HEK293 (cell line): ENCODE measurements around the gene SH3BP5.

Experiments
- BCL11B ChIP-seq: fragments of 450-650 bp; formaldehyde crosslinking; IDR thresholded peaks from 2 replicates; pipeline ENCODE4 v1.5.1; 2016; ENCODE audit warnings: low read depth, missing biosample characterization, missing genetic modification characterization
- FEZF1 ChIP-seq: fragments of 450-650 bp; formaldehyde crosslinking; IDR thresholded peaks from 2 replicates; pipeline ENCODE4 v1.5.1; 2016; ENCODE audit warnings: missing biosample characterization, missing genetic modification characterization
- HOXA7 ChIP-seq: sonication (generic); formaldehyde crosslinking; IDR thresholded peaks from 2 replicates; pipeline ENCODE4 v1.8.1; 2022; ENCODE audit warnings: missing genetic modification reagents, borderline replicate concordance
- INSM2 ChIP-seq: fragments of 450-650 bp; formaldehyde crosslinking; IDR thresholded peaks from 2 replicates; pipeline ENCODE4 v1.5.1; 2016; ENCODE audit warnings: missing biosample characterization, missing genetic modification characterization
- KLF1 ChIP-seq: fragments of 450-650 bp; formaldehyde crosslinking; IDR thresholded peaks from 2 replicates; pipeline ENCODE4 v1.5.1; 2016; ENCODE audit warnings: missing biosample characterization, missing genetic modification characterization
- KLF16 ChIP-seq: fragments of 450-650 bp; formaldehyde crosslinking; IDR thresholded peaks from 2 replicates; pipeline ENCODE4 v1.5.1; 2017; ENCODE audit warnings: missing biosample characterization, missing genetic modification characterization
- RBAK ChIP-seq: fragments of 450-650 bp; formaldehyde crosslinking; IDR thresholded peaks from 2 replicates; pipeline ENCODE4 v1.5.1; 2016; ENCODE audit warnings: missing biosample characterization, missing genetic modification characterization
- SP7 ChIP-seq: fragments of 450-650 bp; formaldehyde crosslinking; IDR thresholded peaks from 2 replicates; pipeline ENCODE4 v1.5.1; 2016; ENCODE audit warnings: missing biosample characterization, missing genetic modification characterization
- ZBTB10 ChIP-seq: fragments of 450-650 bp; formaldehyde crosslinking; IDR thresholded peaks from 2 replicates; pipeline ENCODE4 v1.5.1; 2016; ENCODE audit warnings: missing biosample characterization, missing genetic modification characterization
- ZNF121 ChIP-seq: fragments of 450-650 bp; formaldehyde crosslinking; IDR thresholded peaks from 2 replicates; pipeline ENCODE4 v1.5.1; 2016; ENCODE audit warnings: missing biosample characterization, missing genetic modification characterization
- ZNF133 ChIP-seq: fragments of 450-650 bp; formaldehyde crosslinking; IDR thresholded peaks from 2 replicates; pipeline ENCODE4 v1.5.1; 2016; ENCODE audit warnings: missing biosample characterization, missing genetic modification characterization
- ZNF169 ChIP-seq: fragments of 450-650 bp; formaldehyde crosslinking; IDR thresholded peaks from 2 replicates; pipeline ENCODE4 v1.5.1; 2016; ENCODE audit warnings: missing biosample characterization, missing genetic modification characterization
- ZNF211 ChIP-seq: fragments of 450-650 bp; formaldehyde crosslinking; IDR thresholded peaks from 2 replicates; pipeline ENCODE4 v1.5.1; 2016; ENCODE audit warnings: low read depth, missing biosample characterization, missing genetic modification characterization
- ZNF26 ChIP-seq: fragments of 450-650 bp; formaldehyde crosslinking; IDR thresholded peaks from 2 replicates; pipeline ENCODE4 v1.5.1; 2016; ENCODE audit warnings: missing biosample characterization, missing genetic modification characterization
- ZNF274 ChIP-seq, 2 experiments: fragments of 200-500 bp in 1 of 2; fragments of 450-650 bp in 1 of 2; sonication (Bioruptor generic) in 1 of 2; formaldehyde crosslinking in 1 of 2; IDR thresholded peaks; 2 replicates each; pipeline versions ENCODE4 v1.5.1 to v1.6.1; 2014 to 2016; ENCODE audit warnings: borderline replicate concordance in 1 of 2, inconsistent platforms in 1 of 2, low read length in 1 of 2, missing biosample characterization in 1 of 2, missing genetic modification characterization in 1 of 2
- ZNF398 ChIP-seq: fragments of 450-650 bp; formaldehyde crosslinking; IDR thresholded peaks from 2 replicates; pipeline ENCODE4 v1.5.1; 2017; ENCODE audit warnings: missing biosample characterization, missing genetic modification characterization
- ZNF488 ChIP-seq: fragments of 450-650 bp; formaldehyde crosslinking; IDR thresholded peaks from 2 replicates; pipeline ENCODE4 v1.5.1; 2016; ENCODE audit warnings: missing biosample characterization, missing genetic modification characterization
- ZNF549 ChIP-seq: fragments of 450-650 bp; IDR thresholded peaks from 2 replicates; pipeline ENCODE4 v1.5.1; 2018; ENCODE audit warnings: missing biosample characterization, missing genetic modification characterization, mild to moderate bottlenecking, inconsistent platforms, moderate library complexity
- ZNF580 ChIP-seq: fragments of 450-650 bp; formaldehyde crosslinking; IDR thresholded peaks from 2 replicates; pipeline ENCODE4 v1.5.1; 2016; ENCODE audit warnings: missing biosample characterization, missing genetic modification characterization
- ZNF645 ChIP-seq: fragments of 450-650 bp; formaldehyde crosslinking; IDR thresholded peaks from 2 replicates; pipeline ENCODE4; 2016; ENCODE audit warnings: missing biosample characterization, missing genetic modification characterization
- ZNF658 ChIP-seq: fragments of 450-650 bp; formaldehyde crosslinking; IDR thresholded peaks from 2 replicates; pipeline ENCODE4; 2016; ENCODE audit warnings: missing biosample characterization, missing genetic modification characterization
- ZNF664 ChIP-seq: fragments of 450-650 bp; formaldehyde crosslinking; IDR thresholded peaks from 2 replicates; pipeline ENCODE4 v1.5.1; 2016; ENCODE audit warnings: missing biosample characterization, missing genetic modification characterization
- ZNF692 ChIP-seq: fragments of 450-650 bp; formaldehyde crosslinking; IDR thresholded peaks from 2 replicates; pipeline ENCODE4 v1.5.1; 2016; ENCODE audit warnings: missing biosample characterization, missing genetic modification characterization
- ZNF768 ChIP-seq: fragments of 450-650 bp; formaldehyde crosslinking; IDR thresholded peaks from 2 replicates; pipeline ENCODE4 v1.5.1; 2018; ENCODE audit warnings: missing biosample characterization, mild to moderate bottlenecking, missing genetic modification characterization
- ZNF792 ChIP-seq: fragments of 450-650 bp; formaldehyde crosslinking; IDR thresholded peaks from 2 replicates; pipeline ENCODE4 v1.5.1; 2016; ENCODE audit warnings: missing biosample characterization, missing genetic modification characterization
- ZNF830 ChIP-seq: fragments of 450-650 bp; IDR thresholded peaks from 2 replicates; pipeline ENCODE4 v1.5.0; 2018; ENCODE audit warnings: missing biosample characterization, missing genetic modification characterization, low read depth, mild to moderate bottlenecking, moderate library complexity
- ZXDB ChIP-seq: fragments of 450-650 bp; formaldehyde crosslinking; IDR thresholded peaks from 2 replicates; pipeline ENCODE4 v1.5.1; 2016; ENCODE audit warnings: missing biosample characterization, missing genetic modification characterization

The SH3BP5 gene

GRCh38 chr3:15206662-15207576 lies 125.5 kb downstream of the SH3BP5 start (continued):
- no peak for TF ChIP-seq INSM2 (tag by site-specific recombination)
- no peak for TF ChIP-seq ZNF658
- no peak for TF ChIP-seq ZNF645 (tag by site-specific recombination)
- TF ChIP-seq ZNF169 (tag by site-specific recombination), result no peak
- TF ChIP-seq ZNF549 (tag by site-specific recombination), result no peak
- no peak for TF ChIP-seq ZNF768
- TF ChIP-seq ZNF830 (tag by site-specific recombination), result no peak
- no peak for TF ChIP-seq KLF1 (tag by site-specific recombination)
- no peak for TF ChIP-seq ZNF274 (IDR thresholded peaks at IDR 0.05; ENCODE audit: low read length)
- TF ChIP-seq ZNF274 (tag by site-specific recombination; IDR thresholded peaks at IDR 0.05; ENCODE audit: borderline replicate concordance), result no peak
- no peak for TF ChIP-seq ZNF133 (tag by site-specific recombination)
- TF ChIP-seq ZNF211 (tag by site-specific recombination), result no peak
- TF ChIP-seq ZBTB10 (tag by site-specific recombination), result no peak
- no peak for TF ChIP-seq BCL11B (tag by site-specific recombination)
- no peak for TF ChIP-seq ZNF692 (tag by site-specific recombination)
- TF ChIP-seq SP7 (tag by site-specific recombination), result no peak
- TF ChIP-seq ZXDB (tag by site-specific recombination), result no peak
- TF ChIP-seq ZNF26 (tag by site-specific recombination), result no peak
- TF ChIP-seq RBAK (tag by site-specific recombination), result no peak
- no peak for TF ChIP-seq ZNF398 (tag by site-specific recombination)
- TF ChIP-seq ZNF488 (tag by site-specific recombination), result no peak
- no peak for TF ChIP-seq ZNF121 (tag by site-specific recombination)
- no peak for TF ChIP-seq ZNF580 (tag by site-specific recombination)
- no peak for TF ChIP-seq ZNF792
- TF ChIP-seq KLF16 (tag by site-specific recombination), result no peak; the same call in 1 of the 2 replicates
- peak; percentile 71; the same call in 1 of the 2 replicates for TF ChIP-seq ZNF664
- peak; percentile 70 for TF ChIP-seq FEZF1 (tag by site-specific recombination)
- TF ChIP-seq HOXA7, result no peak
